Activated CD4-positive, alpha-beta memory T cell treated with anti-CD3 and anti-CD28 coated beads for 36 hours (primary cell): ENCODE measurements around the gene CEP152. TPM values are rescaled to one million over a fixed set of nuclear protein-coding genes. Genes with fewer than 3 reads are reported as not detected.
"Not testable (repeated sequence)": the region's sequence is repeated elsewhere in the genome, so short reads cannot be mapped to it uniquely, and the experiment has no call there.

ENCODE experiments used
- CTCF ChIA-PET: fragments of 350-600 bp; sonication (Branson Sonifier 250); formaldehyde crosslinking; loops from one replicate; lab custom pipeline; 2021; ENCODE audit warnings: antibody characterized with exemption, inconsistent platforms; lab: Charles Lee
- POLR2A ChIA-PET: fragments of 350-600 bp; sonication (Branson Sonifier 250); formaldehyde crosslinking; loops from one replicate; lab custom pipeline; 2021; ENCODE audit warnings: antibody characterized with exemption; lab: Charles Lee
- DNase-seq: peaks from one replicate; pipeline ENCODE4 v3.0.0-alpha.2; 2020
- H3K27ac Mint-ChIP-seq: one replicate; pipeline ENCODE4 v1.8.0; 2021; ENCODE audit warnings: mixed read lengths
- H3K27me3 Mint-ChIP-seq: one replicate; pipeline ENCODE4 v1.8.0; 2021; ENCODE audit warnings: mixed read lengths
- H3K36me3 Mint-ChIP-seq: one replicate; pipeline ENCODE4 v1.8.0; 2021; ENCODE audit warnings: mixed read lengths
- H3K4me1 Mint-ChIP-seq: one replicate; pipeline ENCODE4 v1.8.0; 2021; ENCODE audit warnings: low read depth, mixed read lengths
- H3K4me3 Mint-ChIP-seq: one replicate; pipeline ENCODE4 v1.8.0; 2021; ENCODE audit warnings: mild to moderate bottlenecking, mixed read lengths
- H3K9me3 Mint-ChIP-seq: one replicate; pipeline ENCODE4 v1.8.0; 2021; ENCODE audit warnings: mixed read lengths
- intact Hi-C: fragments of 100-400 bp; cut with micrococcal nuclease; formaldehyde crosslinking; loops from one replicate; pipeline ENCODE4 v1.15.1; 2023
- total RNA-seq, 2 experiments: library from RNA; stranded (reverse); gene quantifications; one replicate each; pipeline ENCODE4 v1.2.3, GENCODE V29; 2021

The CEP152 gene
- total RNA-seq, 2 experiments from 2014 or later, result 36.1 to 39.4 TPM

DNA sequence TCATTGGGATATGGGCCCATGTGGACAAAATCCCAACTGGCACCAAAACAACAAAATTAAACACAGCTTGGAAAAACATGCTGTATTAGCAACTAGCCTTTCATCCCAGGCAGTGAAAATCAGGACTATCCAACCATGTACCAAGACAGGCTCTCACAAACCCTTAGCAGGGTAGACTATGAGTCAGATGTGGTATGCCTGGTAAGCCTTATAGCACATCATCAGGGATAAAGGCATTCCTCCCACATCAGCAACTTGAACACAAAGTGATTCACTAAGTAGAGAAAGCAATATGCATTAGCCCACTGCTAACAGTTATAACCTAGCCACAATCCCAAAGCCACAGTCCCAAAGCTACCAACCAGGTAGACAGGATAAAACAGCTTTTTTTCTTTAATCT lies 8.0 kb downstream of the CEP152 start:
- intact Hi-C loops, result no loop called here
- DNase-seq, result no peak
- peaks cover 23% of the 10 kb centered on the region for H3K36me3 Mint-ChIP-seq
- no peaks in the 10 kb centered on the region for H3K9me3 Mint-ChIP-seq
- peaks cover 52% of the 10 kb centered on the region for H3K4me1 Mint-ChIP-seq
- no peak overlapping the region for H3K4me3 Mint-ChIP-seq
- H3K27ac Mint-ChIP-seq, result no peak overlapping the region
- H3K27me3 Mint-ChIP-seq, result no peaks in the 10 kb centered on the region
- CTCF ChIA-PET, result interaction anchor here (1.0 kb wide), 1 partner anchor 9 kb away, joined by 3 read pairs; no protein-coding TSS in a partner anchor
- POLR2A ChIA-PET, result no interaction called here

- CTCF ChIA-PET, result interaction anchor here (0.7 to 2.0 kb wide), 3 partner anchors 9 to 16 kb away, joined by 3 to 7 read pairs (median 3); partner anchors contain the start of gene CEP152
- peaks cover 56% of the 10 kb centered on the region for H3K4me1 Mint-ChIP-seq
Measured at GRCh38 chr15:48802257-48802656, 8.6 kb downstream of the CEP152 start.

DNA sequence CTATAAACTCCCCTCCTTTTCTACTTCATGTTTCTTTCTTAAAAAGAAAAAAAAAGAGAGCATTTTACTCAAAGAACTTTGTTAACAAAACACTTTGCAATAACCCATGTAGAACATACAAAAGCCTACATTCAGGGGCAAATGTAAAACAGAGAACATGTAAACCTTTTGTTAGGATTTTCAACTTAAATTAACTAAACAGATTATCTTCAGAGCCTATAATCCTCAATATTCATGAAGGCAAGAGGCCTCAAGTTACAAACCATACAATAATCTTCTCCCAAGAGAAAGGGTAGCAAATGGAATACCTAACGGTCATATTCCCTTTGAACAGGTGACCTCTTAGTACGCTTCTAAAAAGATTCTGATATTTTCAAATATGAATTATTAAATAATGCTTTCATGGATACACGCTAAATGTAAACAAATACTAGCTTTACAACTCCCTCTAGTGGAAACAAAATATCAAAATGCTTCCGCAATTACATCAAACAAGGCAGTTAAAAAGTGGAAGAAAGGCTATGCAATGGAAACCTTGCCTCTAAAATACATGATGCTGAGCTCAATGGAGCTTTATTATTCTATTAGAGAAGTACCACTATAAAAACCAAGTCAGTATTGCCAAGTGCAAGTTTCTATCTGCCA lies 9.9 kb downstream of the CEP152 start:
- peaks cover 29% of the 10 kb centered on the region for H3K36me3 Mint-ChIP-seq

More at GRCh38 chr15:48802257-48802656, 8.6 kb downstream of the CEP152 start:
- DNase-seq, result no peak
- Mint-ChIP-seq H3K4me3 (no peak overlapping the region), H3K27me3 (no peaks in the 10 kb centered on the region), H3K27ac (no peak overlapping the region), H3K9me3 (no peaks in the 10 kb centered on the region), H3K36me3 (peaks cover 28% of the 10 kb centered on the region)
- POLR2A ChIA-PET, result interaction anchor here (0.6 kb wide), 1 partner anchor 1409 kb away, joined by 6 read pairs; no protein-coding TSS in a partner anchor
- intact Hi-C loops, result no loop called here

GRCh38 chr15:48800245-48800644 lies 10.6 kb downstream of the CEP152 start:
- H3K4me3 Mint-ChIP-seq, result no peak overlapping the region
- peaks cover 29% of the 10 kb centered on the region for H3K36me3 Mint-ChIP-seq
- H3K9me3 Mint-ChIP-seq, result no peaks in the 10 kb centered on the region
- H3K27me3 Mint-ChIP-seq, result no peaks in the 10 kb centered on the region
- H3K27ac Mint-ChIP-seq, result no peak overlapping the region
- POLR2A ChIA-PET, result no interaction called here
- CTCF ChIA-PET, result interaction anchor here (0.7 kb wide), 1 partner anchor 10 kb away, joined by 3 read pairs; the partner anchor contains the start of gene CEP152
- H3K4me1 Mint-ChIP-seq, result peaks cover 42% of the 10 kb centered on the region
- no peak for DNase-seq
- intact Hi-C loops, result no loop called here

More for the DNA sequence above, 9.9 kb downstream of the CEP152 start:
- CTCF ChIA-PET, result interaction anchor here (2.0 kb wide), 1 partner anchor 10 kb away, joined by 7 read pairs; the partner anchor contains the start of gene CEP152
- H3K4me3 Mint-ChIP-seq, result no peak overlapping the region
- POLR2A ChIA-PET, result no interaction called here
- no peak for DNase-seq
- H3K27me3 Mint-ChIP-seq, result no peaks in the 10 kb centered on the region
- no peak overlapping the region for H3K27ac Mint-ChIP-seq
- intact Hi-C loops, result no loop called here
- no peaks in the 10 kb centered on the region for H3K9me3 Mint-ChIP-seq
- peaks cover 46% of the 10 kb centered on the region for H3K4me1 Mint-ChIP-seq

DNA sequence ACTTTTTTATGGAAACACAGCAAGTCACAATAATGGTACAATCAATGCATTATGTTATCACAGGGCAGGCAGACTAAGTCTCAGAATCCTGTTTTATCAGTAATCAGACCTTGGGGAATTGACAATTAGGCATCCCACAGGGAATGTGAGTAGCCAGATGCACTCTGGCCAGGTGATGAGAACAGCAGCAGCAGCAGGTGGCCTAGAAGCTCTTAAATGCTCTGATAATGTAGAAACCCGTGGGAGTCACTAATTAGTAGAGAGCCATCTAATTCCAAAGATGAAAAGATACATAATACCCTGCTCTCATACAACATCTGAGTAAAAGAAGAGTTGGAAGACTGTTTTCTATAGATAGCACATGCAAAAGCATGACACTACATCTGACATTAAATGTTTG lies 12.6 kb downstream of the CEP152 start:
- H3K4me1 Mint-ChIP-seq, result peaks cover 35% of the 10 kb centered on the region
- intact Hi-C loops, result no loop called here
- ChIA-PET POLR2A (interaction anchor here (0.9 kb wide), 1 partner anchor 13 kb away, joined by 4 read pairs; the partner anchor contains the start of gene CEP152), CTCF (no interaction called here)
- H3K9me3 Mint-ChIP-seq, result no peaks in the 10 kb centered on the region
- no peak for DNase-seq
- H3K27ac Mint-ChIP-seq, result no peak overlapping the region
- no peak overlapping the region for H3K4me3 Mint-ChIP-seq
- no peaks in the 10 kb centered on the region for H3K27me3 Mint-ChIP-seq
- peaks cover 19% of the 10 kb centered on the region for H3K36me3 Mint-ChIP-seq

DNA sequence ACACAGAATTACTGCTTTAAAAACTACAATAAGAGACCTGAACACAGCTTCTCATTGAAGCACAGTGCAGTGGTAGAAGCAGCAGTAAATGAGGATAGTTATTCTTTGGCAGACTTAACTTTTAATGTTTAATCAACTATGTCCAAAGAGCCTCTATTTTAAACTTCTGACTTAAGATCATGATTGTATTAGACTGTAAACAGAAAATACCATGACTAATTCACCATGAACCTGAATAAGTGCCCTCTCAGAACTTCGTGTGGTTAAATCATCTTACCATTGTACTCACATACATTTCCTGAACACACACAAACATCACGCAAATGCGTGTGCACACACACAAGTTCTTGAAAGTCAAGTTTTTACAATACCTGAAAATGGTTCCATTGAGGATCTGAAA lies 13.9 kb downstream of the CEP152 start:
- Mint-ChIP-seq H3K9me3 (no peaks in the 10 kb centered on the region), H3K27me3 (no peaks in the 10 kb centered on the region), H3K27ac (no peak overlapping the region), H3K36me3 (peaks cover 29% of the 10 kb centered on the region), H3K4me1 (peaks cover 22% of the 10 kb centered on the region), H3K4me3 (no peak overlapping the region)
- intact Hi-C loops, result no loop called here
- no peak for DNase-seq
- ChIA-PET POLR2A (no interaction called here), CTCF (no interaction called here)

DNA sequence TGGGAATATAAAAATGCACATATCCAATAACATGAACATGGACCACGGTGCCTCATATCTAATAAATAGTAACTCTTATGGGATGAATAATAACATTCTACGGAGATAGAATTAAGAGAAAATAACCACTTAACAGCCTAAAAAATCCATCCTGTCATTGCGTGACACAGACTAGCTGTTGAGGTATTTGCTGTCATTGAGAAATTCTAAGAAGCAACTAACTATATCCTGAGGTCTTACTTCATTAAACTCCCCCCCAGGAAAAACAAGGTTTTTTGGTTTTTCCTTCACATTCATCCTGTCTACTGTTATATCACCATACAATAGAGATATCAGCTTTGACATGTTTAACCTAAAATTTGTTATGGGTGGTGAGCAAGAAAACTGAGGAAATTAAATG lies 14.3 kb downstream of the CEP152 start:
- ChIA-PET CTCF (no interaction called here), POLR2A (no interaction called here)
- H3K4me3 Mint-ChIP-seq, result no peak overlapping the region
- H3K36me3 Mint-ChIP-seq, result peaks cover 29% of the 10 kb centered on the region
- intact Hi-C loops, result no loop called here
- peaks cover 22% of the 10 kb centered on the region for H3K4me1 Mint-ChIP-seq
- no peak overlapping the region for H3K27ac Mint-ChIP-seq
- H3K27me3 Mint-ChIP-seq, result no peaks in the 10 kb centered on the region
- no peak for DNase-seq
- H3K9me3 Mint-ChIP-seq, result no peaks in the 10 kb centered on the region

DNA sequence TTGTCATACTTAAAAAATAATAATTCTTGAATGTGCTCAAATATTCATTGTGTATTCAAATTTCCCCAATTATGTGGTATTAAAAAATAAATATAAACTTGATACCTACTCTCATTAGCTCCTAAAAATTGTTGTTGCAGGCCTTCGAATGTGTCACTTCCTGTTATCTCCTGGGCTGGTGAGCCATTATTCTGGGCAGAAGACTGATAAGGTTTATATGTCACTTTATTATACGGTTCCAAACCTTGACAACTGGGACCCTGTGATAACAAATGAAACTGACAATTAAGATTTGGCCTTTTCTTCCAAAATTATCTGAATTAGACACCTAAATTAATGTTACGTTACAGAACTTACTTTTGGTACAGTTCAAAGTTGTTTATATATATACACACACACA lies 15.0 kb downstream of the CEP152 start:
- POLR2A ChIA-PET, result no interaction called here
- Mint-ChIP-seq H3K4me1 (peaks cover 18% of the 10 kb centered on the region), H3K4me3 (no peak overlapping the region), H3K27me3 (no peaks in the 10 kb centered on the region), H3K36me3 (peaks cover 29% of the 10 kb centered on the region), H3K9me3 (no peaks in the 10 kb centered on the region), H3K27ac (no peak overlapping the region)
- CTCF ChIA-PET, result no interaction called here
- DNase-seq, result no peak
- intact Hi-C loops, result no loop called here

DNA sequence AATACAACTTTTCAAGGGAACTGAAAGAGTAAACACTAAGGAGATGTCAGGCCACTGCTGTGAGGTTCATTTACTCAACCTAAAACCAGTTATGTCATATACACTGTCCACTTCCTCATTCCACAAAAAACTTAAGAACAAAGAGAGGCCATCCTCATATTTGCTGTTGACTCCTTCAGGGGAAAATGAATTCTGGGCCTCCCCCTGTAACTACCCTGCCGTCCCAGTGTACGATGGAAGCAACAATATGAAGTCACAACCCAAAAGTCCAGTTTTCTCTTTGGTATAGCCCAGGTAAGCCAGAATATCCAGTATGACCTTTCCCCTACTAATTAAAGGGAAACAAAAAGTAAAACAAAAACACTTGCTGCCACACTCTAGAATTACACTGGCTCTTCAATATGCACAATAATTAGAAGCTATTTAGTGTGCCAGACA lies 16.2 kb downstream of the CEP152 start:
- Mint-ChIP-seq H3K27ac (no peak overlapping the region), H3K36me3 (peaks cover 38% of the 10 kb centered on the region), H3K27me3 (no peaks in the 10 kb centered on the region), H3K4me3 (no peak overlapping the region), H3K9me3 (no peaks in the 10 kb centered on the region), H3K4me1 (peaks cover 18% of the 10 kb centered on the region)
- no peak for DNase-seq
- intact Hi-C loops, result no loop called here
- POLR2A ChIA-PET, result no interaction called here
- CTCF ChIA-PET, result no interaction called here

DNA sequence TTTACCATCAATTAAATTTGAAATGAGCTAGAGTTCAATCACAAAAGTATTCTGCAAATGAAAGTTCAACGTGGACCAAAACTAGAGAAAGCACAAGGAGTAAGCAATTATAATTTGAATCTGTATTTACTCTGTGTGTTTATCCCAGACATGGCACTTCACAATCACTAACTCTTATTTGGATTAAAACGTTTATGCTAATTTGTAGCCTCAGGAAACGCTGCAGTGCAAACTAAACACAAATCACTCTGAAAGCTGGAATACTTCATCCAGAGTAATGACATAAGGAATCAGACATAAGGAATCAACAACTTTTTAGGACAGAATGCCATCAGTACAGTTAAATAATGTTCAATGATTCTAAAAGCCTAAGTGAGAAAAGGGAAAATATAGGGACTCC lies 18.5 kb downstream of the CEP152 start:
- ChIA-PET CTCF (no interaction called here), POLR2A (no interaction called here)
- H3K27ac Mint-ChIP-seq, result no peak overlapping the region
- intact Hi-C loops, result no loop called here
- no peaks in the 10 kb centered on the region for H3K27me3 Mint-ChIP-seq
- H3K9me3 Mint-ChIP-seq, result no peaks in the 10 kb centered on the region
- no peak overlapping the region for H3K4me3 Mint-ChIP-seq
- no peak for DNase-seq
- peaks cover 9% of the 10 kb centered on the region for H3K4me1 Mint-ChIP-seq
- peaks cover 49% of the 10 kb centered on the region for H3K36me3 Mint-ChIP-seq

- DNase-seq, intact Hi-C loops, H3K27me3 Mint-ChIP-seq, H3K4me1 Mint-ChIP-seq, H3K4me3 Mint-ChIP-seq, H3K27ac Mint-ChIP-seq, H3K9me3 Mint-ChIP-seq: not testable (repeated sequence)
- ChIA-PET POLR2A (interaction anchor here (1.3 kb wide), 1 partner anchor 20 kb away, joined by 3 read pairs; the partner anchor contains the start of gene CEP152), CTCF (interaction anchor here (0.6 kb wide), 2 partner anchors 13 to 48 kb away, joined by 3 to 4 read pairs; no protein-coding TSS in a partner anchor)
- peaks cover 50% of the 10 kb centered on the region for H3K36me3 Mint-ChIP-seq
Measured at GRCh38 chr15:48790466-48791115, 20.3 kb downstream of the CEP152 start.

- ChIA-PET POLR2A (no interaction called here), CTCF (interaction anchor here (0.7 kb wide), 1 partner anchor 8 kb away, joined by 3 read pairs; no protein-coding TSS in a partner anchor)
- no peaks in the 10 kb centered on the region for H3K4me1 Mint-ChIP-seq
- peaks cover 57% of the 10 kb centered on the region for H3K36me3 Mint-ChIP-seq
- intact Hi-C loops, result no loop called here
- no peak for DNase-seq
- no peak overlapping the region for H3K4me3 Mint-ChIP-seq
- no peak overlapping the region for H3K27ac Mint-ChIP-seq
- H3K27me3 Mint-ChIP-seq, result no peaks in the 10 kb centered on the region
- H3K9me3 Mint-ChIP-seq, result no peaks in the 10 kb centered on the region
Measured at GRCh38 chr15:48785712-48786111, 25.2 kb downstream of the CEP152 start.
